GM12878 (cell line): ENCODE results near the gene ODAD4. TPM values are rescaled to one million over a fixed set of nuclear protein-coding genes. Genes with fewer than 3 reads are reported as not detected.

Experiments
- ATF2 ChIP-seq: IDR thresholded peaks from 2 replicates; pipeline ENCODE4 v1.6.1; 2012; ENCODE audit warnings: low read length, inconsistent platforms
- BCL3 ChIP-seq: IDR thresholded peaks from 2 replicates; pipeline ENCODE4 v1.6.1; 2011; ENCODE audit warnings: borderline replicate concordance, low read depth, mild to moderate bottlenecking, moderate library complexity, low read length; ENCODE audit not compliant: insufficient read depth, poor library complexity, severe bottlenecking
- BCLAF1 ChIP-seq: fragments of 450-650 bp; IDR thresholded peaks from 2 replicates; pipeline ENCODE4 v1.6.1; 2017; ENCODE audit warnings: antibody characterized with exemption, mild to moderate bottlenecking, moderate library complexity
- BHLHE40 ChIP-seq, 2 experiments: fragments of 450-650 bp in 1 of 2; IDR thresholded peaks; 2 replicates each; pipeline ENCODE4 v1.6.1; 2011 to 2017; ENCODE audit warnings: low read depth in 2 of 2, borderline replicate concordance in 1 of 2, improper control_type of control experiment in 1 of 2, low read length in 1 of 2, mild to moderate bottlenecking in 1 of 2
- CHD4 ChIP-seq: fragments of 200-600 bp; sonication (generic); IDR thresholded peaks from 2 replicates; pipeline ENCODE4 v1.6.1; 2016; ENCODE audit warnings: mild to moderate bottlenecking
- CREB1 ChIP-seq: IDR thresholded peaks from 2 replicates; pipeline ENCODE4 v1.6.1; 2012; ENCODE audit warnings: low read depth, mild to moderate bottlenecking, inconsistent platforms
- DPF2 ChIP-seq: fragments of 450-650 bp; IDR thresholded peaks from 2 replicates; pipeline ENCODE4 v1.6.1; 2017; ENCODE audit warnings: mild to moderate bottlenecking
- GATAD2B ChIP-seq: fragments of 450-650 bp; conservative IDR thresholded peaks from 2 replicates; pipeline ENCODE4 v1.6.1; 2017; ENCODE audit warnings: low read depth, mild to moderate bottlenecking, moderate library complexity
- MLLT1 ChIP-seq: fragments of 450-650 bp; IDR thresholded peaks from 2 replicates; pipeline ENCODE4 v1.6.1; 2016; ENCODE audit warnings: mild to moderate bottlenecking
- NBN ChIP-seq: fragments of 450-650 bp; IDR thresholded peaks from 2 replicates; pipeline ENCODE4 v1.6.1; 2016
- NKRF ChIP-seq: fragments of 450-650 bp; conservative IDR thresholded peaks from 2 replicates; pipeline ENCODE4 v1.6.1; 2017; ENCODE audit warnings: mild to moderate bottlenecking, moderate library complexity
- NR2F1 ChIP-seq: fragments of 450-650 bp; conservative IDR thresholded peaks from 2 replicates; pipeline ENCODE4 v1.6.1; 2017; ENCODE audit warnings: mild to moderate bottlenecking
- PAX5 ChIP-seq: IDR thresholded peaks from 2 replicates; pipeline ENCODE4 v1.6.1; 2011; ENCODE audit warnings: low read depth, low read length, borderline replicate concordance
- POLR2A ChIP-seq: IDR thresholded peaks from 2 replicates; pipeline ENCODE4 v1.6.1; 2011; ENCODE audit warnings: low read depth, mild to moderate bottlenecking, low read length
- POLR2AphosphoS5 ChIP-seq: IDR thresholded peaks from 2 replicates; pipeline ENCODE4 v1.6.1; 2011; ENCODE audit warnings: mild to moderate bottlenecking, low read length, inconsistent platforms
- RELA ChIP-seq: fragments of 450-650 bp; IDR thresholded peaks from 2 replicates; pipeline ENCODE4 v1.8.0; 2014; ENCODE audit warnings: borderline replicate concordance; ENCODE audit not compliant: partially characterized antibody
- SRF ChIP-seq, 2 experiments: IDR thresholded peaks; 2 replicates each; pipeline ENCODE4 v1.6.1; 2011; ENCODE audit warnings: low read depth in 2 of 2, low read length in 2 of 2, mild to moderate bottlenecking in 1 of 2, moderate library complexity in 1 of 2
- TAF1 ChIP-seq: IDR thresholded peaks from 2 replicates; pipeline ENCODE4 v1.6.1; 2011; ENCODE audit warnings: mild to moderate bottlenecking, low read depth, low read length, borderline replicate concordance
- TBL1XR1 ChIP-seq: IDR thresholded peaks from 2 replicates; pipeline ENCODE4 v1.6.1; 2012; ENCODE audit warnings: low read depth, low read length, improper control_type of control experiment
- YY1 ChIP-seq: IDR thresholded peaks from 2 replicates; pipeline ENCODE4 v1.6.1; 2011; ENCODE audit warnings: low read depth, mild to moderate bottlenecking, low read length
- ZZZ3 ChIP-seq: IDR thresholded peaks from 2 replicates; pipeline ENCODE4 v1.6.1; 2011; ENCODE audit warnings: low read depth; ENCODE audit not compliant: control insufficient read depth, insufficient read length
- polyA plus RNA-seq, 11 experiments: library from polyadenylated mRNA; depleted of rRNA in 4 of 11; unstranded in 6 of 11; stranded (reverse) in 5 of 11; fragments of >200 nt; fragmentation: Nextera tagmentation in 4 of 11; fragmentation: Illumina TruSeq in 1 of 11; extraction: Ambion mirVana in 4 of 11; extraction: Trizol in 1 of 11; gene quantifications; 1 replicate in 1 of 11; 2 replicates in 10 of 11; pipeline versions ENCODE4 v1.2.1 to v1.2.3, GENCODE V29; 2011 to 2016; ENCODE audit warnings: inconsistent platforms in 2 of 11, missing spikeins in 2 of 11, low read depth in 1 of 11
- total RNA-seq, 4 experiments: library from RNA; depleted of rRNA in 3 of 4; stranded (reverse); fragments of >200 nt in 3 of 4; fragmentation: Illumina TruSeq in 1 of 4; extraction: Trizol in 1 of 4; gene quantifications; 2 replicates each; pipeline versions ENCODE4 v1.2.1 to v1.2.3, GENCODE V29; 2013 to 2021

Gene ODAD4
- total and polyA plus RNA-seq, 10 of the 15 experiments (the other 5 are each of a cell fraction or from before 2014, with no cell fraction given): 0.10 to 0.73 (median 0.35) TPM

GRCh38 chr17:41972571-41973407, 42.4 kb downstream of the ODAD4 start (continued):
- TF ChIP-seq BCLAF1: no peak
- TF ChIP-seq BCL3: peak; percentile 55
- no peak for TF ChIP-seq SRF (IDR thresholded peaks at IDR 0.05; ENCODE audit: low read depth in 2 of 2, low read length in 2 of 2)
- TF ChIP-seq NBN: no peak
- TF ChIP-seq GATAD2B: peak; percentile 45; the same call in 1 of the 2 replicates
- TF ChIP-seq TBL1XR1: peak; percentile 42; the same call in 1 of the 2 replicates
- TF ChIP-seq YY1: no peak
- peak; percentile 49; the same call in 1 of the 2 replicates for TF ChIP-seq POLR2A
- TF ChIP-seq MLLT1: 0 out of 2 replicates have a peak, but pooled peaks have one; percentile 27
- no peak for TF ChIP-seq NKRF
- no peak; the same call in 1 of the 2 replicates for TF ChIP-seq CREB1
- no peak for TF ChIP-seq ZZZ3
- TF ChIP-seq RELA: no peak
- TF ChIP-seq POLR2AphosphoS5: 0 out of 2 replicates have a peak, but pooled peaks have one; percentile 40
- TF ChIP-seq PAX5: peak; percentile 38; the same call in 1 of the 2 replicates
- TF ChIP-seq ATF2: peak; percentile 23; the same call in 1 of the 2 replicates
- TF ChIP-seq NR2F1: peak; percentile 94
- no peak for TF ChIP-seq CHD4
- no peak for TF ChIP-seq TAF1
- peak; percentile 30 to 59; a peak in 3 of 4 replicates for TF ChIP-seq BHLHE40 (IDR thresholded peaks at IDR 0.05; ENCODE audit: borderline replicate concordance in 1 of 2, low read depth in 2 of 2, low read length in 1 of 2)
- 0 out of 2 replicates have a peak, but pooled peaks have one; percentile 24 for TF ChIP-seq DPF2
